ENCODE data around the gene RBFOX2. TPM values are rescaled to one million over a fixed set of nuclear protein-coding genes. Genes with fewer than 3 reads are reported as not detected.
"Not testable (repeated sequence)": the region's sequence is repeated elsewhere in the genome, so short reads cannot be mapped to it uniquely, and the experiment has no call there.

The RBFOX2 gene
- polyA plus RNA-seq, 1 donor: 67.0 TPM

DNA sequence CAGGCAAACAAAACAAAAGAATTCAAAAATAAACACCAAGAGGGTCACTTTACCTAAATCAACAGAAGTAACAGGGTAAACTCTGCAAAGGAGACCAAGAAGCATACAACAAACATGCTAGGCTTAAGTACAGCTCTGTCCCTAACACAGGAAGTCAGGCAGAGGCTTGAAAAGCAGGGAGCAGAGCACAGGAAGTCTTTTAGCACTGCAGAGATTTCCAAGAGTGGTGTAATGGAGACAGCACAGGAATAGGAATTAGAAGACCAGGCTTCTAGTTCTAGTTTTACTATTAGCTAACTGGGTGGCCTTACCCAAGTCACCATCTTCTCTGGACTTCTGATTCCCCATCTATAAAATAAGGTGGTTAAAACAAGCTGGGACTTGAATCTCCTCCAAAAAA is 1.9 kb downstream of the RBFOX2 start:
- DNase-seq: no peak
- H3K4me1 ChIP-seq (ENCODE audit: control insufficient read depth, insufficient read depth, low read length): peaks cover 8% of the 10 kb centered on the region
- no peak overlapping the region for H3K27ac ChIP-seq (ENCODE audit: low read length)
- H3K9me3 ChIP-seq (ENCODE audit: control insufficient read depth, low read depth, low read length): no peaks in the 10 kb centered on the region
- peaks cover 3% of the 10 kb centered on the region for H3K36me3 ChIP-seq (ENCODE audit: control insufficient read depth, insufficient read depth, low read length)
- no peak overlapping the region for H3K4me3 ChIP-seq (ENCODE audit: low read length)
- no peaks in the 10 kb centered on the region for H3K27me3 ChIP-seq (ENCODE audit: control insufficient read depth, insufficient read depth, low read length)

GRCh38 chr22:36022697-36023096 is 5.9 kb downstream of the RBFOX2 start:
- Histone ChIP-seq H3K9me3 (ENCODE audit: control insufficient read depth, low read depth, low read length) (no peaks in the 10 kb centered on the region), H3K36me3 (ENCODE audit: control insufficient read depth, insufficient read depth, low read length) (peaks cover 4% of the 10 kb centered on the region), H3K27me3 (ENCODE audit: control insufficient read depth, insufficient read depth, low read length) (no peaks in the 10 kb centered on the region), H3K4me3 (ENCODE audit: low read length) (no peak overlapping the region), H3K27ac (ENCODE audit: low read length) (peak overlapping the region; percentile 41), H3K4me1 (ENCODE audit: control insufficient read depth, insufficient read depth, low read length) (peaks cover 5% of the 10 kb centered on the region)
- no peak for DNase-seq

DNA sequence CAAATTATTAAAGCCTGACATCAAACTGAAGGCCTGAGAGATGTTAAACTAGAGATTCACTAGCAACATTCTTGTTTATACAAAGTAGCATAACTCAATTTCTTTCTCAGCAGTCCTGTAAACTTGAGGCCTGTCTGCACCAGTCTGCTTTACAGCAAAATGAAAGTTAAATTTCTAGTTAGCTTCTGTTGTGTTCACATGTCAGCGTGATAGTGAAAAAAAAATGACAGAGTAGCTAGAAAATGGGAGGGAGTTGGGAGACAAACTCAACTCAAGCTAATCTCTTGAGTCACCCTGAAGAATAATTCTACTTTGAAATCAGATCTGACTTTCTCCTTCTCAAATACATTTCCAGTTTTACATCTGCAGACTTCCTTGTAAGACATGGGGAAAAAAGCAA is 6.5 kb downstream of the RBFOX2 start:
- H3K27me3 ChIP-seq (ENCODE audit: control insufficient read depth, insufficient read depth, low read length): no peaks in the 10 kb centered on the region
- H3K36me3 ChIP-seq (ENCODE audit: control insufficient read depth, insufficient read depth, low read length): peaks cover 4% of the 10 kb centered on the region
- H3K4me3 ChIP-seq (ENCODE audit: low read length): no peak overlapping the region
- H3K27ac ChIP-seq (ENCODE audit: low read length): peak overlapping the region; percentile 41
- peaks cover 5% of the 10 kb centered on the region for H3K4me1 ChIP-seq (ENCODE audit: control insufficient read depth, insufficient read depth, low read length)
- DNase-seq: peak in 1 of 2 donors; percentile 20
- H3K9me3 ChIP-seq (ENCODE audit: control insufficient read depth, low read depth, low read length): no peaks in the 10 kb centered on the region
- WGBS (ENCODE audit: insufficient coverage, low lambda C conversion rate): 57% methylated on average over 1 of the region's 1 CpG

DNA sequence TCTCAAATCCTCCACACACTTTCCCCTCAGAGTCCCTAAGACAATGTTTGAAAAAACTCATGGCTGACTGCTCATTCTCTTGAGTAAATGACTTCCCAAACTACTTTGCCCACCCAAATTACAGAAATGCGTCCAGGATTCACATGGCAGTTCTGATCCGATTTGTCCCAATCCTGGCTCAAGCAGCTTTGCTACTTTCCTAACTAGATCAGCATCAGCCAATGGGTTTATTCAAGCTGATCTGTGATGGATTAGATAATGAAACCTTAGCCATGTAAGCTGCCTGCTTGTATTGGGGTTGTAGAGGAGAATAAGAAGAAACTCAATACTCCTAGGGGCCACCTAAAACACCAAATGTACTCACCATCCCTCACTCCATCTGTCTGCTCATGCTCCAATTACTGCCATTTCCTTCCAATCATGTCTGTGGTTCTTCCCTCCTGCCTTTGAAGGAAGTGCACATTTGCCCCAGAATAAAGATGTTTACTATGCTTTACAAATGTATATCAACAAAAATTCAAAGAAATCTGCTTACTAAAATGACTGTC is 6.9 kb downstream of the RBFOX2 start:
- Histone ChIP-seq H3K4me3 (ENCODE audit: low read length) (no peak overlapping the region), H3K27me3 (ENCODE audit: control insufficient read depth, insufficient read depth, low read length) (no peaks in the 10 kb centered on the region), H3K9me3 (ENCODE audit: control insufficient read depth, low read depth, low read length) (no peaks in the 10 kb centered on the region), H3K36me3 (ENCODE audit: control insufficient read depth, insufficient read depth, low read length) (peaks cover 4% of the 10 kb centered on the region), H3K27ac (ENCODE audit: low read length) (peak overlapping the region; percentile 41), H3K4me1 (ENCODE audit: control insufficient read depth, insufficient read depth, low read length) (peaks cover 4% of the 10 kb centered on the region)
- no peak for DNase-seq
- WGBS (ENCODE audit: insufficient coverage, low lambda C conversion rate): no CpG with 5 or more reads among the region's 2 CpGs

GRCh38 chr22:36020865-36021264 is 7.8 kb downstream of the RBFOX2 start:
- not testable (repeated sequence) for H3K4me3 ChIP-seq (ENCODE audit: low read length); H3K9me3 ChIP-seq (ENCODE audit: control insufficient read depth, low read depth, low read length); H3K27ac ChIP-seq (ENCODE audit: low read length); H3K4me1 ChIP-seq (ENCODE audit: control insufficient read depth, insufficient read depth, low read length); H3K27me3 ChIP-seq (ENCODE audit: control insufficient read depth, insufficient read depth, low read length); H3K36me3 ChIP-seq (ENCODE audit: control insufficient read depth, insufficient read depth, low read length); DNase-seq
- no CpG with 5 or more reads among the region's 3 CpGs for WGBS (ENCODE audit: insufficient coverage, low lambda C conversion rate)

GRCh38 chr22:36017651-36018091 is 11.0 kb downstream of the RBFOX2 start:
- Histone ChIP-seq H3K4me3 (ENCODE audit: low read length) (no peak overlapping the region), H3K36me3 (ENCODE audit: control insufficient read depth, insufficient read depth, low read length) (peaks cover 2% of the 10 kb centered on the region), H3K4me1 (ENCODE audit: control insufficient read depth, insufficient read depth, low read length) (no peaks in the 10 kb centered on the region), H3K27me3 (ENCODE audit: control insufficient read depth, insufficient read depth, low read length) (no peaks in the 10 kb centered on the region), H3K27ac (ENCODE audit: low read length) (no peak overlapping the region), H3K9me3 (ENCODE audit: control insufficient read depth, low read depth, low read length) (no peaks in the 10 kb centered on the region)
- DNase-seq: no peak
- WGBS (ENCODE audit: insufficient coverage, low lambda C conversion rate): 0% methylated on average over 1 of the region's 3 CpGs

DNA sequence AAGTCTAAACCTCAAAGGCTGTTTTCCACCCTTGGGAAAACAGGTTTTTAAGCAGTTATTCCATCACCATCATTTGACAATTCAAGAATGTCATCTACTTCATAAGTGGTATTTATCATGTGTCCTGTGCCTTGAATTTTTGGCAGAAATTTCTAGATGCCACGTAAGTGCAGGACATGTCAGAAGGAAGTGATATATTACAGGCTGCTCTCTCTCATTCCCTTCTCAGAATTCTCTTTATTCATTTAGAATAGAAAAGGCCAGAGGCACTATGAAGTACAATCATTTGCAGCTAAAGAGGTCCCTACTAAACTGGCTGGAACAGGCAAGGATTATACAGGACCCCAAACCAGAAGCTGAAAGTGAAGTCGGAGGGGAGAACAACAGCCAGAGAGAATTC is 11.9 kb downstream of the RBFOX2 start:
- Histone ChIP-seq H3K4me3 (ENCODE audit: low read length) (no peak overlapping the region), H3K4me1 (ENCODE audit: control insufficient read depth, insufficient read depth, low read length) (no peaks in the 10 kb centered on the region), H3K27me3 (ENCODE audit: control insufficient read depth, insufficient read depth, low read length) (no peaks in the 10 kb centered on the region), H3K27ac (ENCODE audit: low read length) (no peak overlapping the region), H3K9me3 (ENCODE audit: control insufficient read depth, low read depth, low read length) (no peaks in the 10 kb centered on the region), H3K36me3 (ENCODE audit: control insufficient read depth, insufficient read depth, low read length) (peaks cover 2% of the 10 kb centered on the region)
- WGBS (ENCODE audit: insufficient coverage, low lambda C conversion rate): no CpG with 5 or more reads among the region's 2 CpGs
- no peak for DNase-seq

GRCh38 chr22:36015811-36016529 is 12.7 kb downstream of the RBFOX2 start:
- Histone ChIP-seq H3K36me3 (ENCODE audit: control insufficient read depth, insufficient read depth, low read length) (no peaks in the 10 kb centered on the region), H3K9me3 (ENCODE audit: control insufficient read depth, low read depth, low read length) (no peaks in the 10 kb centered on the region), H3K27ac (ENCODE audit: low read length) (no peak overlapping the region), H3K4me3 (ENCODE audit: low read length) (no peak overlapping the region), H3K27me3 (ENCODE audit: control insufficient read depth, insufficient read depth, low read length) (no peaks in the 10 kb centered on the region), H3K4me1 (ENCODE audit: control insufficient read depth, insufficient read depth, low read length) (no peaks in the 10 kb centered on the region)
- DNase-seq: no peak
- no CpG with 5 or more reads among the region's 2 CpGs for WGBS (ENCODE audit: insufficient coverage, low lambda C conversion rate)

GRCh38 chr22:36015155-36015810 is 13.3 kb downstream of the RBFOX2 start:
- H3K27ac ChIP-seq (ENCODE audit: low read length): no peak overlapping the region
- H3K4me1 ChIP-seq (ENCODE audit: control insufficient read depth, insufficient read depth, low read length): no peaks in the 10 kb centered on the region

GRCh38 chr22:36014546-36015074 is 14.0 kb downstream of the RBFOX2 start:
- Histone ChIP-seq H3K4me1 (ENCODE audit: control insufficient read depth, insufficient read depth, low read length) (no peaks in the 10 kb centered on the region), H3K9me3 (ENCODE audit: control insufficient read depth, low read depth, low read length) (no peaks in the 10 kb centered on the region), H3K4me3 (ENCODE audit: low read length) (no peak overlapping the region), H3K27ac (ENCODE audit: low read length) (no peak overlapping the region), H3K36me3 (ENCODE audit: control insufficient read depth, insufficient read depth, low read length) (no peaks in the 10 kb centered on the region), H3K27me3 (ENCODE audit: control insufficient read depth, insufficient read depth, low read length) (no peaks in the 10 kb centered on the region)
- WGBS (ENCODE audit: insufficient coverage, low lambda C conversion rate): no CpG with 5 or more reads among the region's 4 CpGs
- DNase-seq: no peak

More at GRCh38 chr22:36015155-36015810, 13.3 kb downstream of the RBFOX2 start:
- Histone ChIP-seq H3K4me3 (ENCODE audit: low read length) (no peak overlapping the region), H3K9me3 (ENCODE audit: control insufficient read depth, low read depth, low read length) (no peaks in the 10 kb centered on the region), H3K36me3 (ENCODE audit: control insufficient read depth, insufficient read depth, low read length) (no peaks in the 10 kb centered on the region), H3K27me3 (ENCODE audit: control insufficient read depth, insufficient read depth, low read length) (no peaks in the 10 kb centered on the region)
- WGBS (ENCODE audit: insufficient coverage, low lambda C conversion rate): 83% methylated on average over 1 of the region's 4 CpGs
- DNase-seq: no peak

Measured in large intestine (tissue), 3 donors.